ENCODE measurements around the gene EMILIN3. TPM values are rescaled to one million over a fixed set of nuclear protein-coding genes. Genes with fewer than 3 reads are reported as not detected.

Gene EMILIN3
- total RNA-seq, 1 experiment from 2014 or later: not detected

GRCh38 chr20:41356951-41357350 lies 9.7 kb downstream of the EMILIN3 start:
- Histone ChIP-seq H3K9ac (ENCODE audit: low read length) (no peak overlapping the region), H3K27ac (ENCODE audit: low read depth, low read length) (no peak overlapping the region), H3K36me3 (ENCODE audit: control insufficient read depth in 1 of 2, insufficient read depth in 2 of 2, low read length in 2 of 2) (0 out of 4 replicates have a peak, but pooled peaks cover 0 to 3% of the 10 kb centered on the region in 2 experiments), H3K9me3 (ENCODE audit: control insufficient read depth in 1 of 2, insufficient read depth in 1 of 2, low read depth in 1 of 2, low read length in 2 of 2) (no peaks in the 10 kb centered on the region), H2AFZ (ENCODE audit: low read depth, low read length, poor library complexity, severe bottlenecking) (no peak overlapping the region), H3K4me1 (ENCODE audit: control insufficient read depth in 1 of 2, insufficient read depth in 2 of 2, low read length in 2 of 2) (no peaks in the 10 kb centered on the region), H3K4me3 (replicated peaks in 1 of 2; ENCODE audit: low read depth in 1 of 2, low read length in 2 of 2) (no peak overlapping the region), H3K9me2 (ENCODE audit: insufficient read depth) (no peaks in the 10 kb centered on the region), H3K4me2 (ENCODE audit: low read length) (no peak overlapping the region), H3K79me2 (ENCODE audit: insufficient read depth, low read length) (no peaks in the 10 kb centered on the region), H3K27me3 (ENCODE audit: insufficient read depth, low read length) (no peaks in the 10 kb centered on the region), H4K20me1 (ENCODE audit: insufficient read depth) (no peaks in the 10 kb centered on the region)
- intact Hi-C loops (cut with micrococcal nuclease): no loop called here
- DNase-seq (ENCODE audit: low read depth, low spot score) (no peak), ATAC-seq (no peak)
- RAD21 ChIA-PET (ENCODE audit: low non-redundant PET in 1 of 2, low total read pairs in 2 of 2, uncharacterized antibody in 2 of 2, unreplicated experiment in 2 of 2): no interaction called here
- TF ChIP-seq SRF (IDR thresholded peaks at IDR 0.05; ENCODE audit: low read depth) (no peak), CEBPB (IDR thresholded peaks at IDR 0.05; ENCODE audit: low read depth) (no peak), EZH2phosphoT487 (IDR thresholded peaks at IDR 0.05; ENCODE audit: borderline replicate concordance) (no peak), POLR2A (IDR thresholded peaks at IDR 0.05; ENCODE audit: borderline replicate concordance, extremely low read depth, insufficient read depth, insufficient read length) (no peak), EGR1 (IDR thresholded peaks at IDR 0.05; ENCODE audit: low read depth) (no peak), YY1 (IDR thresholded peaks at IDR 0.05; ENCODE audit: extremely low read depth, insufficient replicate concordance, low read depth, low read length) (no peak), CTCF (IDR thresholded peaks at IDR 0.05 in 2 of 3, conservative IDR thresholded peaks at IDR 0.05 in 1 of 3; ENCODE audit: borderline replicate concordance in 1 of 3, insufficient read depth in 1 of 3, low read depth in 2 of 3, low read length in 2 of 3) (no peak), TCF7L2 (IDR thresholded peaks at IDR 0.05; ENCODE audit: borderline replicate concordance, extremely low read depth, insufficient read depth, insufficient read length) (no peak)
- TF ChIP-seq, protein P1, sequence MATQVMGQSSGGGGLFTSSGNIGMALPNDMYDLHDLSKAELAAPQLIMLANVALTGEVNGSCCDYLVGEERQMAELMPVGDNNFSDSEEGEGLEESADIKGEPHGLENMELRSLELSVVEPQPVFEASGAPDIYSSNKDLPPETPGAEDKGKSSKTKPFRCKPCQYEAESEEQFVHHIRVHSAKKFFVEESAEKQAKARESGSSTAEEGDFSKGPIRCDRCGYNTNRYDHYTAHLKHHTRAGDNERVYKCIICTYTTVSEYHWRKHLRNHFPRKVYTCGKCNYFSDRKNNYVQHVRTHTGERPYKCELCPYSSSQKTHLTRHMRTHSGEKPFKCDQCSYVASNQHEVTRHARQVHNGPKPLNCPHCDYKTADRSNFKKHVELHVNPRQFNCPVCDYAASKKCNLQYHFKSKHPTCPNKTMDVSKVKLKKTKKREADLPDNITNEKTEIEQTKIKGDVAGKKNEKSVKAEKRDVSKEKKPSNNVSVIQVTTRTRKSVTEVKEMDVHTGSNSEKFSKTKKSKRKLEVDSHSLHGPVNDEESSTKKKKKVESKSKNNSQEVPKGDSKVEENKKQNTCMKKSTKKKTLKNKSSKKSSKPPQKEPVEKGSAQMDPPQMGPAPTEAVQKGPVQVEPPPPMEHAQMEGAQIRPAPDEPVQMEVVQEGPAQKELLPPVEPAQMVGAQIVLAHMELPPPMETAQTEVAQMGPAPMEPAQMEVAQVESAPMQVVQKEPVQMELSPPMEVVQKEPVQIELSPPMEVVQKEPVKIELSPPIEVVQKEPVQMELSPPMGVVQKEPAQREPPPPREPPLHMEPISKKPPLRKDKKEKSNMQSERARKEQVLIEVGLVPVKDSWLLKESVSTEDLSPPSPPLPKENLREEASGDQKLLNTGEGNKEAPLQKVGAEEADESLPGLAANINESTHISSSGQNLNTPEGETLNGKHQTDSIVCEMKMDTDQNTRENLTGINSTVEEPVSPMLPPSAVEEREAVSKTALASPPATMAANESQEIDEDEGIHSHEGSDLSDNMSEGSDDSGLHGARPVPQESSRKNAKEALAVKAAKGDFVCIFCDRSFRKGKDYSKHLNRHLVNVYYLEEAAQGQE (IDR thresholded peaks at IDR 0.05; ENCODE audit: low read depth): no peak
- TF ChIP-seq, protein P2, sequence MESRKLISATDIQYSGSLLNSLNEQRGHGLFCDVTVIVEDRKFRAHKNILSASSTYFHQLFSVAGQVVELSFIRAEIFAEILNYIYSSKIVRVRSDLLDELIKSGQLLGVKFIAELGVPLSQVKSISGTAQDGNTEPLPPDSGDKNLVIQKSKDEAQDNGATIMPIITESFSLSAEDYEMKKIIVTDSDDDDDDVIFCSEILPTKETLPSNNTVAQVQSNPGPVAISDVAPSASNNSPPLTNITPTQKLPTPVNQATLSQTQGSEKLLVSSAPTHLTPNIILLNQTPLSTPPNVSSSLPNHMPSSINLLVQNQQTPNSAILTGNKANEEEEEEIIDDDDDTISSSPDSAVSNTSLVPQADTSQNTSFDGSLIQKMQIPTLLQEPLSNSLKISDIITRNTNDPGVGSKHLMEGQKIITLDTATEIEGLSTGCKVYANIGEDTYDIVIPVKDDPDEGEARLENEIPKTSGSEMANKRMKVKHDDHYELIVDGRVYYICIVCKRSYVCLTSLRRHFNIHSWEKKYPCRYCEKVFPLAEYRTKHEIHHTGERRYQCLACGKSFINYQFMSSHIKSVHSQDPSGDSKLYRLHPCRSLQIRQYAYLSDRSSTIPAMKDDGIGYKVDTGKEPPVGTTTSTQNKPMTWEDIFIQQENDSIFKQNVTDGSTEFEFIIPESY (IDR thresholded peaks at IDR 0.05; ENCODE audit: extremely low read depth, insufficient replicate concordance, low read length): no peak
- POLR2A ChIA-PET: no interaction called here
- no TSS peak for BruUV-seq (replicated peaks)
- CTCF ChIA-PET: no interaction called here
